IPS-11a (cell line): ENCODE measurements around the gene EIF3K.
"Not testable (repeated sequence)": the region's sequence is repeated elsewhere in the genome, so short reads cannot be mapped to it uniquely, and the experiment has no call there.

Experiments
- H3K4me3 ChIP-seq: one replicate; pipeline ENCODE4 v1.5.1; 2013; ENCODE audit warnings: low read depth, low read length, control low read depth

EIF3K gene

DNA sequence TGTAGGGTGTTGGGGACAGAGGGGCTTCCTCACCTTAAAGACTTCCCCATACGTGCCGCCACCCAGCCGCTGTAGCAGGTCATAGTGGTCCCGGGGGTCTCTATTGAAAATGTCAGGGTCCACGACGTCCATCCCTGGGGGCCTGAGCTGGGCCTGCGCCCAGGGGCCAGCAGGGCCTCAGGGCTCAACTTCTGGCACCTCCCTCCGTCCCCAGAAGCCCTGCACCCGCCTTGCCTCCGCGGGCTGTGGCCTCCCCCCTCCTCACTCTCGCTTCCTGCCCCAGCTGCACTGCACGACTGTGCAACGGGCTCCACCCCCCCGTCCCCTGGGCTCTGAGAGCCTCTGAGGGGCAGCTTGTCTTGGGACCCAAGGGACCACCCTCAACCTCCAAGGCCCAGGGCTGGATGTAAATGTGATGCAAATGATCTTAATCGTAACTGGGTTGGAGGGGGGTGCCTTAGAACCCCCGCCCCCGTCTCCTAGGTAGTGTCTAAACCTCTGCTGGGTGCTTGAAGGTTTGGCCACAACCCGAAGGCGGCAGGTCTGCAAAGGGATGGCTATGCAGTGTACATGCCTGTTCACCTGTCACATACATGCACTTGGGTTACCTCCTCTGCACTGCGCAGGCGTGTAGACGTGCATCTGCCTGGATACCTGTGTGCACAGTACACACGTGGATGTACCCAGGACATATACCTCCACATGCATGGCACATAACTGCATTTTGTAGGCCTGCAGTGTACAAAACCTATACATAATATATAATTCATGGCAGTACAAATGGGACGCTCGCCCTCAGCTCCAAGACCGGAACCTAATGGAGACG, 1.0 kb upstream of the EIF3K start, which contains the start of gene MAP4K1:
Gene MAP4K1, minus strand, starts transcription at position 190 of the 826 bp plus-strand sequence. Its CDS starts 58 bp downstream, at position 132.
- peak within 1 kb of the TSS; percentile 51 for H3K4me3 ChIP-seq

DNA sequence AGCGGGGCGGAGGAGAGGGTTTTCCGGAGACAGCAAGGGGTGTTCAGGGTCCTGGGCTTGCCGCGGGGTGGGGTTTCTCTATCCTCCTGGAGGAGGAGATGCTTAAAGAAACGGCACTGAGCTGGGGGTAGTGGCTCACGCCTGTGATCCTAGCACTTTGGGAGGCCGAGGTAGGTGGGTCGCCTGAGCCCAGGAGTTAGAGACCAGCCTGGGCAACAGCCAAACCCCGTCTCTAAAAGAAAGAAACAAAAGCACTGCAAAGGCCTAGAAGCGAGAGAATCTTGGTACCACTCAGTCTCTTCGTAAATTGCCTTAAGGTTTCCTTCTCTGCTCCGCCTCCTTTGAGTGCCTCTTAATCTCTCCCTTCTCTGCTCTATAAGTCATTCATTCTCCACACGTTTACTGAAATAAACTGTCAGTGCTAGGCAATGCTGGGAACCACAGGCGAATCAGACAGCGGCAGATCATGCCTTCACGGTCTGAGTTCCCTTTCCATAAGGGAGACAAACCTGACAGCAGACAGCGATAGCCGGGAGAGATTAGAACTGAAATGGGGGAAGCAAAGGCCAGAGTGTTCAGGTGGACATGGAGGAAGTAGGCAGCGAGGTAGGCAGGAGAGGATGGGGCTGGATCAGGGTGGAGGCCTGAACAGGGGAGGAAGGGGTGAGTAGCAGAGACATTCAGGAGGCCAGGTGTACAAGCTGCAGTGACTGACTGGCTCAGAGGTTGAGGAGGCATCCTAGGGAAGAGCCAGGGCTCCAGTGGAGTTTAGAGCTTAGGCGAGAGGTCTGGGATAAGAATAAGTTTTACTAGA, 580 bp downstream of the EIF3K start:
- H3K4me3 ChIP-seq = peak overlapping the region; percentile 98

DNA sequence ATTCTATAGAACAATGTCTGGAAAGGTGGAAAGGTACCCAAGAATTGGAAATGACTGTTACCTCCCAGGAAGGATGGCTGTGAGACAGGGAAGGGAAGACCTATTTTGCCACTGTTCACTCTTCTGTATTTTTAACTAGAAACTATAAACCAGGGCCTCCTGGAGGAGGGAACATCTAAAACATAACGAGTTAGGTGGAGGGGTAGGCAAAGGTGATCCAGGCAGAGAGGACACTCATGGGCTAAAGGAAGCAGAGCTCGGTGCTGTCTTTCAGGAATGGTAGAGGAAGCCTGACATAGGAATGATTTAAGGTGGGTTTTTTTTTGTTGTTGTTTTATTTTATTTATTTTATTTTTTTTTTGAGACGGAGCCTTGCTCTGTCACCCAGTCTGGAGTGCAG, 5.8 kb downstream of the EIF3K start:
- no peak overlapping the region for H3K4me3 ChIP-seq

DNA sequence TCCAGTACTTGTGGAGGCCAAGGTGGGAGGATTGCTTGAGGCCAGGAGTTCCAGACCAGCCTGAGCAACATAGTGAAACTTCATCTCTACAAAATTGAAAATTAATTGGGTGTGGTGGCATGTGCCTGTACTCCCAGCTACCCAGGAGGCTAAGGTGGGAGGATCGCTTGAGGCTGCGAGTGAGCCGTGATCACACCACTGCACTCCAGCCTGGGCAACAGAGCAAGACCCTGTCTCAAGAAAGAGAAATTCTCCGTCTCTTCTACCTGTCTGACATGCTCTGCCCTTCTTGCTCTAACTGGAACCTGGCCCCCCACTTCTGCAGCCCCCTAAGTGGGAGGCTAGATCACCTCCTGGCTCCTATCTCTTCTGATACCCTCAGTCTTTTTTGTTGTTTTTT, 7.4 kb downstream of the EIF3K start:
- no peak overlapping the region for H3K4me3 ChIP-seq

DNA sequence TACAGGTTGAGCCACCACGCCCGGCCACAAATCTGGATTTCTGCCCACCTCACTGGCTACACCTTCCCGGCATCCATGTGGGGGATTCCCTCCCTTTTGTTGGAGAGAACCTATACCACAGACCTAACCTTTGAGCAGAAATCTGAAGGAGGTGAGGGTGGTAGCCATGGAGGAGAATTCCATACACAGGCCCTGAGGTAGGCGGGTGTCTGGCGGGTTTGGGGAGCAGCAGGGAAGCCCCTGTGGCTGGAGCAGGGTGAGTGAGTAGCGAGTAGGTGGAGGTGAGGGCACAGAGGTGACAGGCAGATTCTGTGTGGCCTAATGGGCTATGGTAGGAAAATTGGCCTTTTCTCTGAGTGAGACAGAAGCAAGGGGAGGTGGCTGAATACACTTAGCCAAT, 10.6 kb downstream of the EIF3K start:
- H3K4me3 ChIP-seq = no peak overlapping the region

DNA sequence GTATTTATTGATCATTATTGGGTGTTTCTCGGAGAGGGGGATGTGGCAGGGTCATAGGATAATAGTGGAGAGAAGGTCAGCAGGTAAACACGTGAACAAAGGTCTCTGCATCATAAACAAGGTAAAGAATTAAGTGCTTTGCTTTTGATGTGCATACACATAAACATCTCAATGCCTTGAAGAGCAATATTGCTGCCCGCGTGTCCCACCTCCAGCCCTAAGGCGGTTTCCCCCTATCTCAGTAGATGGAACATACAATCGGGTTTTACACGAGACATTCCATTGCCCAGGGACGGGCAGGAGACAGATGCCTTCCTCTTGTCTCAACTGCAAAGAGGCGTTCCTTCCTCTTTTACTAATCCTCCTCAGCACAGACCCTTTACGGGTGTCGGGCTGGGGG, 12.3 kb downstream of the EIF3K start:
- not testable (repeated sequence) for H3K4me3 ChIP-seq

DNA sequence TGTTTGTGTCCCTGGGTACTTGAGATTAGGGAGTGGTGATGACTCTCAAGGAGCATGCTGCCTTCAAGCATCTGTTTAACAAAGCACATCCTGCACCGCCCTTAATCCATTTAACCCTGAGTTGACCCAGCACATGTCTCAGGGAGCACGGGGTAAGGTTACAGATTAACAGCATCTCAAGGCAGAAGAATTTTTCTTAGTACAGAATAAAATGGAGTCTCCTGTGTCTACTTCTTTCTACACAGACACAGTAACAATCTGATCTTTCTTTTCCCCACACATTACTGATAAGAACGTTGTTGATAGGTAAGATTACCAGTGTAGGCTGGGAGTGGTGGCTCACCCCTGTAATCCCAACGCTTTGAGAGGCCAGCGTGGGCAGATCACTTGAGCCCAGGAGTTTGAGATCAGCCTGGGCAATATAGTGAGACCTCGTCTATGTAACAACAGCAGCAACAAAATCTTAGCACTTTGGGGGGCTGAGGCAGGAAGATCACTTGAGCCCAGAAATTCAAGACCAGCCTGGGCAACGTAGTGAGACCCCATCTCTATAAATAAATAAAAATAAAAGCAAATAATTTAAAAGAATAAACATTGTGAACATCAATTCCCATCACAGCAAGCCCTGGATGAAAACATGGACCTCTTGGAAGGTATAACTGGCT, 13.0 kb downstream of the EIF3K start:
- not testable (repeated sequence) for H3K4me3 ChIP-seq

DNA sequence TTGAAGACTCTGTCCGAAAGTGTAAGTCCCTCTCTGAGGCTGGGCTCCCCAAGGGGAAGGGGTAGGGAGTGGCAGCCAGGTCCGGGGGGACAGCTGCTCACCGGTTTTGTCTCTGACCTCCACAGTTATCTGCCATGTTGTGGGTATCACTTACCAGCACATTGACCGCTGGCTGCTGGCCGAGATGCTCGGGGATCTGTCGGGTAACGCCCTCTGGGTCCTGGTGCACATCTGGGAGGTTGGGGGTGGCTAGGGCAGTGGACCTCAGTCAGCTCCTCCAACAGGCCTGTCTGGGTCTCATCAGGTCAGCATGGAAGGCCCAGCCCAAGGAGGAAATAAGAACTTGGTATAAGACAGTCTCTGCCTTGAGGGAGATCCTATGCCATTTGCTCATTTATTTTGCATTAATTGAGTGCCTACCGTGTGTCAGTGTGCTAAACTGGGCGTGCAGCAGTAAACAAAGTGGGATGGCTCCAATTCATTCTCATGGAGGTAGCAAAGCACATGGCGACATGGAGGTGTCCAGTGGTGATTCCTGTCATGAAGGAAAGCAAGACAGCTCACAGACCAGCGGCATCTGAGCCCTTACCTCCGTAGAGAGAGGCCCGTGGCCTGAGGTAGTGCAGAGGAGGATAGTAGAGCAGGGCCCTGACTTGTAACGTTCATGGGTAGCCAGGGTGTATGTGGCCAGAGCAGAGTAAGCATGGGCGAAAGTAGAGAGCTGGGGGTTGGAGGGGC, 13.7 kb downstream of the EIF3K start:
- H3K4me3 ChIP-seq = no peak overlapping the region

DNA sequence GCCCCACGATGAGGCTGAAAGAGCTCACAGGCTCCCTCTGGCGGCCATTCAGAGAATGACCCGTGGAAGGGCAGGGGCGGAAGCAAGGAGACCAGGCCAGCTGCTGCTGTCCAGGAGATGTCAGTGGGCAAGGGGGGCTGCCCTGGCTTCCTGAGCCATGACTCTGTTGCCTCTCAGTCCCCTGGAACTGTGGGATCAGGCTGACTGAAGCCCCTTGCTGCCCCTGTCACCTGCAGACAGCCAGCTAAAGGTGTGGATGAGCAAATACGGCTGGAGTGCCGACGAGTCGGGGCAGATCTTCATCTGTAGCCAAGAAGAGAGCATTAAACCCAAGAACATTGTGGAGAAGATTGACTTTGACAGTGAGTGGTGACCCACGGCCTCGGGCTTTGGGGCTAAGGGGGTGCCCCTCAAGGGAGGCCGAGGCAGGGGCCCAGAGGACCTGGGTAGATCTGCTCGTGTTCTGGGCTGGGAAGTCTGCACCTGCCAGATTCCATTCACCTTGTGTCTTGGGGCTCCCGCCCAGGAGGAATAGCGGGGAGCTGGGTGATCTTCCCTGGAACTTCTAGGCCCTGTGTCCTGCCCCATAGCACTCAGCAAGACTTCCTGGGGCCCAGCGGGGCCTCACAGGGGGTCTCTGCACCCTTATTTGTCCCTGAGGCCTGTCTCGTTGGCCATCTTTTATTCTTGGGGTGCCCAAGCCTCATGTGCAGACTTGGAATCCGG, 15.9 kb downstream of the EIF3K start:
- H3K4me3 ChIP-seq = no peak overlapping the region

DNA sequence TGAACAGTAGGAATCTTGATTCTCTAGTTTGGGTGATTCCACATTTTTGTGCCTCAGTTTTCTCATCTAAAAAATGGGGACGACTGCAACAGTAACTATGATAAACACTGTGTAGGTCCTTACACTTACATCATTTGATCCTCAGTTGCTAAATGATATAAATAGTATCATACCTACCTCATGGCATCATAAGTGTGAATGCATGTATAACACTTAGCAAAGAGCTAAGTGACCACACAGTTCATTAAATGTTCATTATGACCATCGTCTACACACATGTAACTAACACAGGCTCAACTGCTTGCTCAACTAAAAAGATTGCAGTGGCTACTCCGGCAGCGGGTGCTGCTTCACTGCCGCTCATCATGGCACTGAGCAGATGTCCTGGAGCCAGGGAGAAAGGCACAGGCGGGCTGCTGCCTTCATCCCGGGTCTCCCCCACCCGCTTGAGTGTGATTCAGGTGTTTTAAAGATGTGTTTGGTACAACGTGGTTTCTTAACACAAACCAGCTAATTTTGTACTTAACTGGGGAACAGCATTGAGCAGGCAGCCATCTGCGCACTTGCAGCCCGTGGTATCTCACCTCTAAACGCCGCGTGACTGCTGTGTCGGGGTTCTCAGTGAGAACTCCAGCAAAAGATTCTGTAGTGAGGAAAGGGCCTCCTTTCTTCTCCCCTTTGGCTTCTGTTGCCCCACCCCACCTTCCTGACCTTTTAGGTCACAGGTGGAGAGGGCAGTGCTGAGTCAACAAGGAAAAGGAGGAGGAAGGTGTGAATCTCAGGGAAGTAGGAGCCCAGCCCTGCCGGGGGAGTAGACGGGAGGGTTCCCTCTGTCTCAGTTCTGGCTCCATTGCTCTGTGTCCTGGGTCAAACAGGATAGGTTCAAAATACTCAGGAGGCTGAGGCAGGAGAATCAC, 16.8 kb downstream of the EIF3K start:
- H3K4me3 ChIP-seq = no peak overlapping the region

DNA sequence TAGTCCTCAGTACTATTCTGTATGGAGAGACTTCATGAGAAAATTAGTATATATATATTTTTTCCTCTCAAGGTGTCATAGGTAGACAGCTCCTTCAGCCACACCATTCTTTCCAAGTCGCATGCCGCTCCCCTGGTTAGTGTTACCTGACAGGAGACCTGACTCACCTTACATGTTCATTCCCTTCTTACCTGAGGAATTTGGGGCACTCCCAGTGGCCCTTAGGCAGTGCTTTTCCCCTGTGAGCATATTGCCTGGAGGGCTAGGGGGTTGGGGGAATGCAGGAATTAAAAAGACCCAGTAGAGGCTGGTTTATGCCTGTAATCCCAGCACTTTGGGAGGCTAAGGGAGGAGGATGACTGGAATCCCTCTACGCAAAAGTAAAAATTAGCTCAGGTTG, 19.5 kb downstream of the EIF3K start:
- H3K4me3 ChIP-seq = no peak overlapping the region

DNA sequence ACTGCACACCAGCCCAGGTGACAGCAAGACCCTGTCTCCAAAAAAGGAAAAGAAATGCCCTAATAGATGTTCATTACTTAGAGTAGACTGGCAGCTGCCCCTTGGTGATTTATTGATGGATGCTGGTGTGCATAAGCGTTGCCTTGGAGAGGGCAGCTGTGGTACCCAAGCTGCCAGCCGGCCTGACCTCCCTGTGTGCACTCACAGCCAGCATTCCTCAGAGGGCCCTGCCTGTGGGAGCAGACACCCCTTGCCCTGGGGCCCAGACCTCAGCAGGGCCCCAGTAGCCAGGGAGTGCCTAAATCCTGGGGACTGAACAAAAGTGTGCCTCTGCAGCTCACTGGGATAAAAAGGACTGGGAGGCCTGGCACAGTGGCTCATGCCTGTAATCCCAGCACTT, 20.7 kb downstream of the EIF3K start:
- H3K4me3 ChIP-seq = no peak overlapping the region

DNA sequence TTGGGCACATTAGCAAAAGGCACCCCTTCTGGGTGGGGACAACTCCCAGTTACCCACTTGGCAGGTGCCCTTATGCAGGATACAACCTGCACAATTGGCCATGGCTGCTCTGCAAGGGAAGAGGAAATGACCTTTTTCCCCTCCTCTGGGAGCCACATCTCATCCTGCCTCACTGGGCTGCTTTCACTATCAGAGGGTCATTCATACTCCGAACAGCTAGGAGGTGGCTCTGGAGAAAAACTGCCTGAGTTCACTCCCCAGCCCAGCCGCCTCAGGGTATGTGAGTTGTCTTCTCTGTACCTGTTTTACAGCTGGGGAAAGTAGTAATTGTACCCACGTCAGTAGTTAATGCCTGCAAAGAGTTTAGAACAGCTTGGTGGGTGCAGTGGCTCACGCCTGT, 21.4 kb downstream of the EIF3K start:
- H3K4me3 ChIP-seq = no peak overlapping the region

DNA sequence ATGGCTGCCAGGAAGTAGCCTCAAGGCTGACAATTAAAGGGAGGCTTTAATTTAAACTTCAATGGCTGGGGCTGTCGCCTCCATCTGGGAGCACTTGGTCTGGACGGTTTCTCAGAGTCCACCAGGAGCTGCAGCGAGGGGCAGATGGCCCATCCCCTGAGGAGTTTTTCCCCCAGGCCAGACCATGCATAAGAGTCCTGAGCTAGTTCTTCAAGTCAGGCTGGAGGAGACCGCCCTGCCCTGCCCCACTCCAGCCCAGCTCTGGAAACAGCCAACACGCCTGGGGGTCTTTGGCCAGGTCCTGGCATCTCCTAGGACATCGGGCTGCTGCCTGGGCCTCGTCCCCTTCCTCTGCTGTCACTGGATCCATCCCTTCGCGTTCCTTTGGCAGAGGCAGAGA, 23.2 kb downstream of the EIF3K start:
- no peak overlapping the region for H3K4me3 ChIP-seq

DNA sequence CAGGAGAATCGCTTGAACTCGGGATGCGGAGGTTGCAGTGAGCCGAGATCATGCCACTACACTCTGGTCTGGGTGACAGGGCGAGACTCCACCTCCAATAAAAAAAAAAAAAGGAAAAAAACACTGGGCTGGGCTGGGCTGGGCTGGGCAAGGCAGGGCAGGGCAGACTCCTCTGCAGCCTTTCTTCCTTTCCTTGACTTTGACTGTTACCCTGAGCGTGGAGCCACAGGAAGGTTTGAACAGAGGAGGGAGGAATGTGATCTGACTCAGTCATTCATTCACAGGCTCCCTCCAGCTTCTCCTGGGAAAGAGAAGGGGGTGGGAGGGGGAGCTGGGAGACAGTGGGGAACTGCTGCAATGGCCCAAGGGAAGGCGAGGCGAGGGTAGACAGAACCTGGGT, 25.7 kb downstream of the EIF3K start:
- H3K4me3 ChIP-seq = no peak overlapping the region

DNA sequence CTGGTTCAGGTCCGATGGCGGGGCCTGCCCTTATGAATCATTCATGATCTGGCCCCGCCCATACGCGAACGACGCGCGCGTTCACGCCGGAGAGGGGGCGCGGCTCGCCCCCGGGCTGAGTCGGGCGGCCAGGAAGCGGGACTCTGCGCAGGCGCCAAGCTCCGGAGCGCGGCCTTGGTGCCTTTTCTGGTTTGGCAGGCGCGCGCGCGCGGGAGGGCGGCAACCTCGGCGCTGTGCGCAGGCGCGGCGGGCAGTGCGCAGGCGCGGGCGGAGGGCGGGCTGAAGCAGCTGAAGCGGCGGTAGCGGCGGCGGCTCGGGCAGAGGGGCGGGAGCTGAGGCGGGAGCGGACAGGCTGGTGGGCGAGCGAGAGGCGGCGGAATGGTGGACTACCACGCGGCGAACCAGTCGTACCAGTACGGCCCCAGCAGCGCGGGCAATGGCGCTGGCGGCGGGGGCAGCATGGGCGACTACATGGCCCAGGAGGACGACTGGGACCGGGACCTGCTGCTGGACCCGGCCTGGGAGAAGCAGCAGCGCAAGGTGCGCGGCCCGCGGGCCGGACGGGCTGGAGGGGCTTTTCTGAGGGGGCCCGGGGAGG, 28.5 kb downstream of the EIF3K start, which contains the start of gene ACTN4:
Gene ACTN4, plus strand, starts transcription at position 282 of the 598 bp plus-strand sequence. Its CDS starts 97 bp downstream, at position 379.
- H3K4me3 ChIP-seq = peak within 1 kb of the TSS; percentile 91

DNA sequence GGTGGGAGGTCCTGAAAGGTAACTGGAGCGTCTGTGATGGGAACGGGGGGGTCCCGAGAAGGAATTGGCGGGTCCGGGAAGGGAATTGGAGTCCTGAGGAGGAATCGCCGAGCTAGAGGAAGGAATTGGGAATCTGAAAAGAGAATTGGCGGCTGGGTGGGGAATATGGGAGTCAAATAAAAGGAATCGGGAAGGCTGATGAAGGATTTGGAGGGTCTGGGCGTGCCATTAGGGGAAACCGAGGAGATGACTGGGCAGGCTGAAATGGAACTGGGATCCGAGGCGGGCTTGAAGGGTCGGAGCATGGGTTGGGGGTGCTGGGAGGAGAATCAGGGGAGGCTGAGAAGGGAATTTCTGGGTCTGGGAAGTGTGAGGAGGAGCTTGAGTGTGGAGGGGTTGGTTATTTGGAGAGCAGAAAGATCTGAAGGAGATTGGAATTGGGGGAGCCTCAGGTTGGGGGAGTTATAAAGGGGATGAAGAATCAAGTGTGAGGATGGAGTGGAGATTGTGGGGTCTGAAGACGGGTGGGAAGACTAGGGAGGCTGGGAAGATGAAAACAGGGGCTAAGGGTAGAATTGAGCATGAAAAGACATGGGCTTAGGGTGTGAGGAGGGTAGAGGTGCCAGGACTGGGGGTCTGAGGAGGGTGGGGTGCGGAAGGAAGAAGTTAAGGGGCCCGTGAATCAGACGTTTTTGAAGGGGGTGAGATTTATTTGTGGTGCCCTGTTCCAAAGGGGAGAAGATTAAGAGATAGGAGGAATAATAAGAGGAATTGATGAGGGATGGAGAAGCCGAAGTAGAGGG, 29.2 kb downstream of the EIF3K start:
- peak overlapping the region; percentile 91 for H3K4me3 ChIP-seq

DNA sequence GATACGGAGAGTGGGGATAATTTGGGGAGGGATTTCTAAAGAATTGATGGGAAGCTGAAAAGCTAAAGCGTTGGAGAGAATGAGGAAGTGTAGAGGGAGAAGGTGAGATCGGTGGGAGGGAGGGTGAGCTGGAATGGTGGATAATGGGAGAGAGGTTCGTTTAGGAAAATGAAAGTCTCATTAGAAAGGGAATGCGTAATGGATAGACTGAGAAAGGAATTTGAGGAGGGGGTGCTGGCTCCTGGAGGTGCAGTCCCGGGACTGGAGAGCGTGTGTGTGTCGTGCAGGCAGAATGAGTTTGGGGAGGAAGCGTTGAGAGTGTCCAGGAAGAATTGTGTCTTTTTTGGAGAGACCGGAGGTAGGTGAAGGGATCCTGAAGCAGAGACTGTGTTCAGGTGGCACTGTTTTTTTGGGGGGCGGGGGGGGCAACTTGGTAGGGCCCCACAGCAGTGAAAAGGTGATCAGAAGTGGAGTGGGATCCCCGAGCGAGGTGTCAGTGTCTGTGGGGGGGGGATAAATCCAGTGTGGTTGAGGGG, 29.8 kb downstream of the EIF3K start:
- peak overlapping the region; percentile 91 for H3K4me3 ChIP-seq
